ENCODE results near the gene NFKBIB.

Gene NFKBIB

DNA sequence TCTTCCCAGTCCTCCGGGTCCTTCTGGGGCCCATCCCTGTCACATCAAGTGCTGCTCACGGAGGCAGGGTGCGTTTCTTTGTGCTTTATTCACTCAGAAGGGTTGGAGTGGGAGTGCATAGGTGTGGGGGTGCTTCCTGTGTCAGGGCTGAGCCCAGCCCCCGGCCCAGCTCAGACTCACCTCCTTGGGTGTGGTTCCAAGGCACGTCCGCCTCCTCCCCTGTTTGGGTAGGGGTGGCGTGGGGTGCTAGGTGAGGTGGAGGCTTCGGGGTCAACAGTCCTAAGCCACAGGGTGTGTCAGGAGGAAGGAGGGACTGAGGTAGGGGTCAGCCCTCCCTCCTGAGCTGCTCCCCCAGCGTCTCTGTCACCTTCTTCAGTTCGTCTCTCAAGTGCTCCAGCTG, 9.1 kb downstream of the NFKBIB start:
- no peak for DNase-seq (ENCODE audit: low read depth, low spot score)
- POLR2A ChIA-PET: no interaction called here
- CTCF ChIA-PET: interaction anchor here (1.2 to 1.4 kb wide), 2 partner anchors 22 to 139 kb away, joined by 3 read pairs; no protein-coding TSS in a partner anchor
- no peak overlapping the region for H3K4me3 ChIP-seq (ENCODE audit: low read depth, low read length)
- TF ChIP-seq, protein P1, sequence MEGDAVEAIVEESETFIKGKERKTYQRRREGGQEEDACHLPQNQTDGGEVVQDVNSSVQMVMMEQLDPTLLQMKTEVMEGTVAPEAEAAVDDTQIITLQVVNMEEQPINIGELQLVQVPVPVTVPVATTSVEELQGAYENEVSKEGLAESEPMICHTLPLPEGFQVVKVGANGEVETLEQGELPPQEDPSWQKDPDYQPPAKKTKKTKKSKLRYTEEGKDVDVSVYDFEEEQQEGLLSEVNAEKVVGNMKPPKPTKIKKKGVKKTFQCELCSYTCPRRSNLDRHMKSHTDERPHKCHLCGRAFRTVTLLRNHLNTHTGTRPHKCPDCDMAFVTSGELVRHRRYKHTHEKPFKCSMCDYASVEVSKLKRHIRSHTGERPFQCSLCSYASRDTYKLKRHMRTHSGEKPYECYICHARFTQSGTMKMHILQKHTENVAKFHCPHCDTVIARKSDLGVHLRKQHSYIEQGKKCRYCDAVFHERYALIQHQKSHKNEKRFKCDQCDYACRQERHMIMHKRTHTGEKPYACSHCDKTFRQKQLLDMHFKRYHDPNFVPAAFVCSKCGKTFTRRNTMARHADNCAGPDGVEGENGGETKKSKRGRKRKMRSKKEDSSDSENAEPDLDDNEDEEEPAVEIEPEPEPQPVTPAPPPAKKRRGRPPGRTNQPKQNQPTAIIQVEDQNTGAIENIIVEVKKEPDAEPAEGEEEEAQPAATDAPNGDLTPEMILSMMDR (IDR thresholded peaks at IDR 0.05; ENCODE audit: insufficient read depth, low read length, missing control alignments): no peak

DNA sequence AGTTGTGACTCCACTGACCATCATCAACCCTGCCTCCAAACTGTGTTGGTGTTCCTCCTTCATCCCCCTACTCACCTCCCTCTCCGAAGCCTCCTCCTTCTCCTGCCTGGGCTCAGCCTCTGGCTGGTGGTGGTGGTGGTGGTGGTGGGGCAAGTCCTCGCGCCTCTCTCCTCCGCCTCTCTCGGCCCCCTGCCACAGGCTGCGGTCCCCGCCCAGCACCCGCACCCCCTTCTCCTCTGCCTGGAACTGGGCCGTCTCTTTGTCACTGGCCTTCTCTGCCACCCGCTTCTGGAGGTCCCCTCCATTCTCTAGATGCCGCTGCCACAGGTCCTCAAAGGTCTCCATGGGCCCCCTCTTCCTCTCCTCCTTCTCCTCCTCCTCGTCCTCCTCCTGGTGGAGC, 10.7 kb downstream of the NFKBIB start:
- ChIA-PET POLR2A (no interaction called here), CTCF (no interaction called here)
- TF ChIP-seq, protein P1 (IDR thresholded peaks at IDR 0.05; ENCODE audit: insufficient read depth, low read length, missing control alignments): no peak
- H3K4me3 ChIP-seq (ENCODE audit: low read depth, low read length): no peak overlapping the region
- DNase-seq (ENCODE audit: low read depth, low spot score): no peak

DNA sequence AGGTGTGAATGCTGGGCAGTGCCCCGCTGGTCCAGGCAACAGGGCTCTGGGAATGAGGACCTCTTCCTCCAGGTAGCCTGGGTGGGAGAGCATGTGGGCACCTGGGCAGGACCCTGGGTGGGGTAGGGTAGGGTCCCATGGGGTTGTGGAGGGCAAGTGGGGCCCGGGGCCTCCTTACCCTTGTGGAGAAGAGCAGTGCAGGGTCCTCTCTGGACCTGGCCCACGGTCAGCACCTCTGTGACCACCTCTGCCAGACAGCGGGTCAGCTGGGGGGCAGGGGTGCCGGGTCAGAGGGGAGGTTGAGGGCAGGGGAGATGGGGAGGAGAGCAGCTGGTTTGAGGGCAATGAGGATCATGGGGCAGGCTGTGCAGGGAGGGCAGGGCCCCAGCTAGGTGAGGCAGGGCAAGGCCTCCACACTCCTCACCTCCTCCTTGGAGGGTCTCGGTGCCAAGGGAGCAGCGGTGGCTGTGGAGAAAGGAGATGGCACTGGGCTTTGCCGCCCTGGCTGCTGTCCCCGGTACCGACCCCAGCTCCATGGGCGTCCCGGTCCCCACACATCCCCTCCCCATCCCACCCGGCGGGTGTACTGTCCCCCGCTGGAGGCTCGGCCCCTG, 11.7 kb downstream of the NFKBIB start:
- TF ChIP-seq, protein P1 (IDR thresholded peaks at IDR 0.05; ENCODE audit: insufficient read depth, low read length, missing control alignments): no peak
- CTCF ChIA-PET: interaction anchor here (9.5 kb wide), 1 partner anchor 17 kb away, joined by 90 read pairs; the partner anchor contains the start of genes MRPS12 and SARS2
- DNase-seq (ENCODE audit: low read depth, low spot score): no peak
- no peak overlapping the region for H3K4me3 ChIP-seq (ENCODE audit: low read depth, low read length)
- POLR2A ChIA-PET: no interaction called here

DNA sequence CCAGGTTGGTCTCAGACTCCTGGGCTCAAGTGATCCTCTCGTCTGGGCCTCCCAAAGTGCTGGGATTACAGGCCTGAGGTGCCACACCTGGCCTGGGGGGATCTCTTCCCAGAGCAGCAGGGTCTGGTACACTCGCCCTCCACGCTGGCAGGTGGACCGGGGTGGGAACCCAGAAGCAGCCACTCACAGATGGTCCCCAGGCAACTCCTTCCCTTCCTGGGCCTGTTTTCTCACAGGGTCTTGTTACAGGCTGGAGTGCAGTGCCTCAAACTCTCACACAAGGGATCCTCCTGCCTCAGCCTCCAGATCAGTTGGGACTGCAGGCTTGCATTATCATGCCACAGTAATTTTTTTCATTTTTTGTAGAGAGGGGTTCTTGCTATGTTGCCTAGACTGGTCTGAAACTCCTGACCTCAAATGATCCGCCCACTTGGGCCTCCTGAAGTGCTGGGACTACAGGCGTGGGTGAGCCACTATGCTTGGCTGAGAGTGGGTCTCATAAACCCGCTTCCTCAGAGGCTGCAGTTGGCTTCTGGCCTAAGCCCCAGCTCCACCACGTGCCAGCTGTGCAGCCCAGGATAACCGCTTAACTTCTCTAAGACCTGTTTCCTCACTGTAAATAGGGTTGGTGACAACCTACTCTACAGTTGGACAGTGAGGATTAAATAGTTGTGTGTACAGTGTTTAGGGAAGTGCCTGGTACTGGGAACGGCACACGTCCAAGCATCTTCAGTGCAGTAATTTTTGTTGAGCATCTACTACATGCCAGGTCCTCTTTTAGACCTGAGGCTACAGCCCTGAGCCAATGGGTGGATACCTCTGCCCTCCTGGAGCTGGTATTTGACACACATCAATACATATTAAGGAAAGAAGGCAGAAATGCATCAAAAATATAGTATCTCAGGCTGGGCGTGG, 13.1 kb downstream of the NFKBIB start:
- POLR2A ChIA-PET: no interaction called here
- CTCF ChIA-PET: interaction anchor here (9.5 kb wide), 1 partner anchor 16 kb away, joined by 90 read pairs; the partner anchor contains the start of genes MRPS12 and SARS2
- TF ChIP-seq, protein P1 (IDR thresholded peaks at IDR 0.05; ENCODE audit: insufficient read depth, low read length, missing control alignments): no peak

DNA sequence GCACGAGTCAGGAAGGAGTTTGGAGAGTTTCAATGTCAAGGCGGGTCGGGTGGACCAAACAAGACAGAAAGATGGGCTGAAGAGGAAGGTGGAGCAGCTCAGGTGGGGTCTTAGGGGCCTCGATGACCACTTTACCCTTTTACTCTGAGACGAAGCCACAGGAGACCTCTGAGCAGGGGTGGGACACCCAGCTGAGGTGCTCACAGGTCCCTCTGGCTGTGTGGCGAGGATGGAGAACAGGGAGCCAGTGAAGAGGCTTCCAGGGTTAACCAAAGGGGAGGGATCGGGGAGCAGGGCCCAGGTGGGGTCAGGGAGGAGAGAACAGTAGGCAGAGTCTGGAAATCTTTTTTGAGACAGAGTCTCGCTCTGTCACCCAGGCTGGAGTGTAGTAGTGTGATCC, 14.2 kb downstream of the NFKBIB start:
- CTCF ChIA-PET: interaction anchor here (9.5 kb wide), 1 partner anchor 14 kb away, joined by 90 read pairs; the partner anchor contains the start of genes MRPS12 and SARS2
- POLR2A ChIA-PET: no interaction called here
- no peak for DNase-seq (ENCODE audit: low read depth, low spot score)
- TF ChIP-seq, protein P1 (IDR thresholded peaks at IDR 0.05; ENCODE audit: insufficient read depth, low read length, missing control alignments): no peak
- H3K4me3 ChIP-seq (ENCODE audit: low read depth, low read length): no peak overlapping the region

More for the DNA sequence above, 13.1 kb downstream of the NFKBIB start:
- no peak overlapping the region for H3K4me3 ChIP-seq (ENCODE audit: low read depth, low read length)
- DNase-seq (ENCODE audit: low read depth, low spot score): no peak

Measured in AG04449 (cell line).